Activated naive CD8-positive, alpha-beta T cell treated with anti-CD3 and anti-CD28 coated beads, Interleukin-2, amount 10 ng/mL, durations not matched to agents 7 days and 5 days (primary cell): ENCODE data around the gene FMO3. TPM values are rescaled to one million over a fixed set of nuclear protein-coding genes. Genes with fewer than 3 reads are reported as not detected.

Experiments used
- ATAC-seq: fragments of 150-1000 bp; cut with Tn5 transposase; one replicate; pipeline ENCODE4 v1.10.0; 2021; ENCODE audit warnings: low read depth, moderate library complexity
- POLR2A ChIA-PET: fragments of 350-600 bp; sonication (Branson Sonifier 250); formaldehyde crosslinking; loops from one replicate; lab custom pipeline; 2021; ENCODE audit warnings: antibody characterized with exemption; lab: Charles Lee
- DNase-seq: peaks from one replicate; pipeline ENCODE4 v3.0.0; 2021
- H3K27ac Mint-ChIP-seq: one replicate; pipeline ENCODE4 v1.8.0; 2022; ENCODE audit warnings: mild to moderate bottlenecking, mixed read lengths
- H3K27me3 Mint-ChIP-seq: one replicate; pipeline ENCODE4 v1.8.0; 2022; ENCODE audit warnings: mild to moderate bottlenecking, moderate library complexity, mixed read lengths
- H3K36me3 Mint-ChIP-seq: one replicate; pipeline ENCODE4 v1.8.0; 2021; ENCODE audit warnings: mild to moderate bottlenecking, mixed read lengths
- H3K4me1 Mint-ChIP-seq: one replicate; pipeline ENCODE4 v1.8.0; 2021; ENCODE audit warnings: mixed read lengths
- H3K4me3 Mint-ChIP-seq: one replicate; pipeline ENCODE4 v1.8.0; 2022; ENCODE audit warnings: mild to moderate bottlenecking, moderate library complexity, mixed read lengths
- H3K9me3 Mint-ChIP-seq: one replicate; pipeline ENCODE4 v1.8.0; 2021; ENCODE audit warnings: mixed read lengths
- microRNA-seq: library from miRNA; unstranded; fragments of <30 nt; microRNA quantifications from one replicate; pipeline ENCODE4 v1.2.0, GENCODE V29; 2022
- total RNA-seq, 2 experiments: library from RNA; stranded (reverse); gene quantifications; one replicate each; pipeline ENCODE4 v1.2.3, GENCODE V29; 2021

FMO3 gene
- total RNA-seq, 2 experiments from 2014 or later = not detected

- Mint-ChIP-seq H3K9me3 (no peaks in the 10 kb centered on the region), H3K27ac (no peak overlapping the region), H3K4me3 (no peak overlapping the region), H3K36me3 (no peaks in the 10 kb centered on the region), H3K27me3 (peaks cover 3% of the 10 kb centered on the region), H3K4me1 (no peaks in the 10 kb centered on the region)
- ATAC-seq = no peak
- DNase-seq = no peak
- POLR2A ChIA-PET = no interaction called here
These were observed 64.8 kb downstream of the FMO3 start for GRCh38 chr1:171155484-171155883.

- no peaks in the 10 kb centered on the region for H3K9me3 Mint-ChIP-seq
- H3K36me3 Mint-ChIP-seq = no peaks in the 10 kb centered on the region
- no peak overlapping the region for H3K27ac Mint-ChIP-seq
- no peak for DNase-seq
- POLR2A ChIA-PET = no interaction called here
- H3K27me3 Mint-ChIP-seq = peaks cover 3% of the 10 kb centered on the region
- no peaks in the 10 kb centered on the region for H3K4me1 Mint-ChIP-seq
- no peak for ATAC-seq
- no peak overlapping the region for H3K4me3 Mint-ChIP-seq
These were observed 67.4 kb downstream of the FMO3 start for GRCh38 chr1:171158096-171158495.

- H3K4me1 Mint-ChIP-seq = no peaks in the 10 kb centered on the region
- no peaks in the 10 kb centered on the region for H3K36me3 Mint-ChIP-seq
- H3K27ac Mint-ChIP-seq = no peak overlapping the region
- DNase-seq (no peak), ATAC-seq (no peak)
- POLR2A ChIA-PET = no interaction called here
- H3K4me3 Mint-ChIP-seq = no peak overlapping the region
- peaks cover 3% of the 10 kb centered on the region for H3K27me3 Mint-ChIP-seq
- H3K9me3 Mint-ChIP-seq = no peaks in the 10 kb centered on the region
These were observed 67.8 kb downstream of the FMO3 start for GRCh38 chr1:171158551-171158950.

GRCh38 chr1:171159148-171159547, 68.4 kb downstream of the FMO3 start:
- H3K27ac Mint-ChIP-seq = no peak overlapping the region
- POLR2A ChIA-PET = no interaction called here
- H3K27me3 Mint-ChIP-seq = peaks cover 5% of the 10 kb centered on the region
- H3K4me1 Mint-ChIP-seq = no peaks in the 10 kb centered on the region
- no peak for DNase-seq
- H3K36me3 Mint-ChIP-seq = no peaks in the 10 kb centered on the region
- no peaks in the 10 kb centered on the region for H3K9me3 Mint-ChIP-seq
- H3K4me3 Mint-ChIP-seq = no peak overlapping the region
- no peak for ATAC-seq

- Mint-ChIP-seq H3K4me3 (no peak overlapping the region), H3K27me3 (peaks cover 5% of the 10 kb centered on the region), H3K4me1 (no peaks in the 10 kb centered on the region), H3K27ac (no peak overlapping the region), H3K9me3 (no peaks in the 10 kb centered on the region), H3K36me3 (no peaks in the 10 kb centered on the region)
- DNase-seq = no peak
- POLR2A ChIA-PET = no interaction called here
- no peak for ATAC-seq
These were observed 69.5 kb downstream of the FMO3 start for GRCh38 chr1:171160211-171160610.

GRCh38 chr1:171160639-171161354, 70.1 kb downstream of the FMO3 start:
- DNase-seq (no peak), ATAC-seq (no peak)
- Mint-ChIP-seq H3K9me3 (no peaks in the 10 kb centered on the region), H3K27ac (no peak overlapping the region), H3K27me3 (peaks cover 7% of the 10 kb centered on the region), H3K4me3 (no peak overlapping the region), H3K4me1 (no peaks in the 10 kb centered on the region), H3K36me3 (no peaks in the 10 kb centered on the region)
- POLR2A ChIA-PET = no interaction called here

GRCh38 chr1:171161431-171161830, 70.7 kb downstream of the FMO3 start:
- DNase-seq (no peak), ATAC-seq (no peak)
- POLR2A ChIA-PET = no interaction called here
- H3K4me3 Mint-ChIP-seq = no peak overlapping the region
- H3K27me3 Mint-ChIP-seq = peaks cover 7% of the 10 kb centered on the region
- H3K36me3 Mint-ChIP-seq = no peaks in the 10 kb centered on the region
- no peaks in the 10 kb centered on the region for H3K9me3 Mint-ChIP-seq
- no peak overlapping the region for H3K27ac Mint-ChIP-seq
- no peaks in the 10 kb centered on the region for H3K4me1 Mint-ChIP-seq

GRCh38 chr1:171166361-171166760, 75.7 kb downstream of the FMO3 start:
- Mint-ChIP-seq H3K4me3 (no peak overlapping the region), H3K36me3 (no peaks in the 10 kb centered on the region)

More at GRCh38 chr1:171166361-171166760, 75.7 kb downstream of the FMO3 start:
- peaks cover 1% of the 10 kb centered on the region for H3K9me3 Mint-ChIP-seq
- no peaks in the 10 kb centered on the region for H3K4me1 Mint-ChIP-seq
- DNase-seq = no peak
- H3K27me3 Mint-ChIP-seq = peaks cover 4% of the 10 kb centered on the region
- no peak for ATAC-seq
- POLR2A ChIA-PET = no interaction called here
- no peak overlapping the region for H3K27ac Mint-ChIP-seq

Small RNA genes lying within 50 kb of the gene (microRNA-seq; reads per million reads assigned to microRNA genes)
- gene MIR1295A = not detected
- gene MIR1295B = not detected

Other genes with a start within 250 kb of the FMO3 start
- not detected for gene MROH9, start 155.4 kb upstream of the FMO3 start, total RNA-seq
- gene FMO2, start 94.4 kb downstream of the FMO3 start, total RNA-seq = not detected
- gene FMO1, start 157.6 kb downstream of the FMO3 start, total RNA-seq = not detected
- gene FMO4, start 223.3 kb downstream of the FMO3 start, total RNA-seq = 1 to 10 TPM; 2.6 to 3.5 TPM